GM12875 (cell line): ENCODE measurements around the gene INPPL1.
"Not testable (repeated sequence)": the region's sequence is repeated elsewhere in the genome, so short reads cannot be mapped to it uniquely, and the experiment has no call there.

Experiments used
- H3K4me3 ChIP-seq: one replicate; pipeline ENCODE4 v1.5.1; 2011; ENCODE audit warnings: low read depth, low read length, control low read depth
- CTCF ChIP-seq: IDR thresholded peaks from 2 replicates; pipeline ENCODE4 v1.5.1; 2011; ENCODE audit warnings: low read depth, mild to moderate bottlenecking, control low read depth, inconsistent platforms, low read length, moderate library complexity, borderline replicate concordance; ENCODE audit not compliant: insufficient read depth

The INPPL1 gene

DNA sequence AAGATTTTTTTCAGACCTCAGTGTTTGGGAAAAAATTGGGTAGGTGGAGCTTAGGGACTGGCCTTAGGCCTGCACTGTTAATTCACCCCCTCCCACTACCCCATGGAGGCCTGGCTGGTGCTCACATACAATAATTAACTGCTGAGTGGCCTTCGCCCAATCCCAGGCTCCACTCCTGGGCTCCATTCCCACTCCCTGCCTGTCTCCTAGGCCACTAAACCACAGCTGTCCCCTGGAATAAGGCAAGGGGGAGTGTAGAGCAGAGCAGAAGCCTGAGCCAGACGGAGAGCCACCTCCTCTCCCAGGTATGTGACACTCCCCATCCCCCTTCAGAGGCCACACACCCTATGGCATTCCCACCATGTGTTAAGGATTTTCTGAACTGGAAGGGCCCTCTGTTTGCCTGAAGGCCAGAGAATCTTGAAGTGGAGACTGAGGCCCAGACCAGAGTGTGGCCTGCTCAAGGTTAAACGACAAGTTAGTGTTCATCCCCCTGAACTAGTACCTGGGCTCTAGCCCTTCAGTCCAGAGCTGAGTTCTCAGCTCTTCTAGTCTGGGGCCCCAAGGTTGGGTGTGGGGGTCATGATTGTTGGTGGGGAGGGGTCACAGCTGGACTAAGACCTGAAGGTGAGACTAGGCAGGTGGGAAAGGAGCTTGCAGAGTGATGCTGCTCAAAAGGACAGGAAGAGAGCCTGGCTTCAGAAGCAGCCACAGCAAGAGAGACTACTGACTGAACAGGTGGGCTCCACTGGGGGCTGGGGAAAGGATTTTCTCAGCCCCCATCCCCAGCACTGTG, 34.9 kb upstream of the INPPL1 start:
- TF ChIP-seq CTCF = no peak
- no peak overlapping the region for H3K4me3 ChIP-seq

DNA sequence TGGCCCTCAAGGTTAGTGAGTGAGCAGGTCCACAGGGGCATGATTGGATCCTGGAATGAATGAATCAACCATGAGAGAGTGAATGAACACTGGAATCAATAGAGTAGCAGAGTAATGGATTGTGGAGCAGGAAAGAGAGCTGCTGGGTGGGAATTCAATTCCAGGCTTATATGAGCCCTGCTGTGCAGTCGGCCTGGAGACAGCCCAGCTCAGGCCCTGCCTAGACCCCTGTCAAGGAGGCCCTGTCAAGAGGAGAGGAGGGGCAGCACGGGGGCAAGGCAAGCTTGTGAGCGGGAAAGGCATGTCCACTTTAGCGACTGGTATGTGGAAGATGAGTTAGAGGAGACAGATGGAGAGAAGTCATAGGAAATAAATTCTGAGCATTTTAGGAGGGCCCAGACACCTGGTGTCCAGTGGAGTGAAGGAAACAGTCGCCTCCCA, 33.9 kb upstream of the INPPL1 start:
- no peak for TF ChIP-seq CTCF
- H3K4me3 ChIP-seq = no peak overlapping the region

- TF ChIP-seq CTCF = no peak
- no peak within 1 kb of the TSS for H3K4me3 ChIP-seq
Observed at GRCh38 chr11:72191961-72192381, 32.6 kb upstream of the INPPL1 start, which contains the start of gene FOLR1. Gene FOLR1, plus strand, starts transcription at chr11:72192140. Its CDS starts 34 bp downstream, at chr11:72192174.

GRCh38 chr11:72195518-72196270, 28.9 kb upstream of the INPPL1 start:
- H3K4me3 ChIP-seq = no peak overlapping the region
- TF ChIP-seq CTCF = no peak

DNA sequence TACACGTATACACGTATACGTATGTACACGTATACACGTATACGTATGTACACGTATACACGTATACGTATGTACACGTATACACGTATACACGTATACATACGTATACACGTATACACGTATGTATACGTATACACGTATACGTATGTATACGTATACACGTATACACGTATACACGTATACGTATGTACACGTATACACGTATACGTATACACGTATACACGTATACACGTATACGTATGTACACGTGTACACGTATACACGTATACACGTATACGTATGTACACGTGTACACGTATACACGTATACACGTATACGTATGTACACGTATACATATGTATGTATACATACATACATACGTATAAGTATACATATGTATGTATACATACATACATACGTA, 23.1 kb upstream of the INPPL1 start:
- not testable (repeated sequence) for H3K4me3 ChIP-seq

DNA sequence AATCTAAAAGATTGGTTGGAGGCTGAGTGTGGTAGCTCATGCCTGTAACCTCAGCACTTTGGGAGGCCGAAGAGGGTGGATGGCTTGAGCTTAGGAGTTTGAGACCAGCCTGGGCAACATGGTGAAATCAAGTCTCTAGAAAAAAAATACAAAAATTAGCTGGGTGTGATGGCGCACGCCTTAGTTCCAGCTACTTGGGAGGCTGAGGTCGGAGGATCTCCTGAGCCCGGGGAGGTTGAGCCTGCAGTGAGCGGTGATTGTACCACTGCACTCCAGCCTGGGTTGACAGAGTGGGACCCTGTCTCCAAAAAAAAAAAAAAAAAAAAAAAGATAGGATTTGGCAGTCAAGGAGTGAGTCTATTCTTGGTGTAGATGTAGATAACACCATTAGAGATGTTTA, 22.0 kb upstream of the INPPL1 start:
- TF ChIP-seq CTCF = no peak
- H3K4me3 ChIP-seq = no peak overlapping the region

GRCh38 chr11:72203163-72203562, 21.4 kb upstream of the INPPL1 start:
- no peak for TF ChIP-seq CTCF

More at GRCh38 chr11:72203163-72203562, 21.4 kb upstream of the INPPL1 start:
- H3K4me3 ChIP-seq = no peak overlapping the region
